Cardiac fibroblast (primary cell): ENCODE measurements around the gene KCNH1.

ENCODE experiments used
- DNase-seq, 2 donors: peaks; one replicate each; pipeline versions ENCODE4 v3.0.0 to v3.0.0-alpha.2; 2010; ENCODE audit warnings: low read depth in 2 of 2
- H3K4me3 ChIP-seq, 2 donors: replicated peaks in 1 of 2; 1 replicate in 1 of 2; 2 replicates in 1 of 2; pipeline ENCODE4 v1.5.1; 2011; ENCODE audit warnings: low read depth in 2 of 2, low read length in 2 of 2, mild to moderate bottlenecking in 2 of 2, moderate library complexity in 1 of 2
- CTCF ChIP-seq: IDR thresholded peaks from one replicate; pipeline ENCODE4 v1.5.1; 2011; ENCODE audit warnings: low read depth, mild to moderate bottlenecking, low read length, inconsistent platforms

Gene KCNH1

GRCh38 chr1:210652329-210652954, 481.5 kb downstream of the KCNH1 start:
- no peak for TF ChIP-seq CTCF
- DNase-seq = no peak
- H3K4me3 ChIP-seq = no peak overlapping the region

GRCh38 chr1:210650403-210650802, 483.5 kb downstream of the KCNH1 start:
- TF ChIP-seq CTCF = no peak
- no peak overlapping the region for H3K4me3 ChIP-seq
- no peak for DNase-seq

GRCh38 chr1:210648588-210649269, 485.2 kb downstream of the KCNH1 start:
- no peak for TF ChIP-seq CTCF
- no peak for DNase-seq
- H3K4me3 ChIP-seq = no peak overlapping the region

GRCh38 chr1:210647406-210648333, 486.3 kb downstream of the KCNH1 start:
- no peak overlapping the region for H3K4me3 ChIP-seq
- no peak for TF ChIP-seq CTCF
- peak; percentile 8 to 14 for DNase-seq

GRCh38 chr1:210646258-210646616, 487.7 kb downstream of the KCNH1 start:
- DNase-seq = no peak
- no peak overlapping the region for H3K4me3 ChIP-seq
- no peak for TF ChIP-seq CTCF

GRCh38 chr1:210645582-210646257, 488.2 kb downstream of the KCNH1 start:
- no peak for TF ChIP-seq CTCF
- DNase-seq = no peak
- no peak overlapping the region for H3K4me3 ChIP-seq
